ENCODE results near the gene PALD1.

Gene PALD1

GRCh38 chr10:70558295-70558694, 79.7 kb downstream of the PALD1 start:
- no peak for DNase-seq

- peak; percentile 28 for DNase-seq
Measured at GRCh38 chr10:70558871-70559810, 80.6 kb downstream of the PALD1 start.

GRCh38 chr10:70559861-70560260, 81.3 kb downstream of the PALD1 start:
- no peak for DNase-seq

- DNase-seq = no peak
Measured at GRCh38 chr10:70560511-70560941, 82.0 kb downstream of the PALD1 start.

GRCh38 chr10:70561070-70561469, 82.5 kb downstream of the PALD1 start:
- DNase-seq = peak; percentile 34

GRCh38 chr10:70561558-70561957, 83.0 kb downstream of the PALD1 start:
- DNase-seq = no peak

- DNase-seq = no peak
Measured at GRCh38 chr10:70562036-70562755, 83.6 kb downstream of the PALD1 start.

GRCh38 chr10:70563230-70563629, 84.7 kb downstream of the PALD1 start:
- DNase-seq = no peak

GRCh38 chr10:70564113-70564725, 85.7 kb downstream of the PALD1 start:
- DNase-seq = no peak

GRCh38 chr10:70564901-70565351, 86.4 kb downstream of the PALD1 start:
- DNase-seq = no peak

- no peak for DNase-seq
Measured at GRCh38 chr10:70565556-70566514, 87.3 kb downstream of the PALD1 start.

- DNase-seq = no peak
Measured at GRCh38 chr10:70566515-70567290, 88.1 kb downstream of the PALD1 start.

- peak; percentile 76 for DNase-seq
Measured at GRCh38 chr10:70567603-70568002, 89.0 kb downstream of the PALD1 start.

- no peak for DNase-seq
Measured at GRCh38 chr10:70568113-70568512, 89.5 kb downstream of the PALD1 start.

- DNase-seq = no peak
Measured at GRCh38 chr10:70568781-70569495, 90.4 kb downstream of the PALD1 start.

- DNase-seq = no peak
Measured at GRCh38 chr10:70571236-70571635, 92.7 kb downstream of the PALD1 start.

- DNase-seq = no peak
Measured at GRCh38 chr10:70571636-70572439, 93.3 kb downstream of the PALD1 start.

- no peak for DNase-seq
Measured at GRCh38 chr10:70573599-70574506, 95.3 kb downstream of the PALD1 start.

- DNase-seq = peak; percentile 54
Measured at GRCh38 chr10:70575486-70575873, 96.9 kb downstream of the PALD1 start.

Measured in NCI-H345 (cell line).